SU-DHL-6 (cell line): ENCODE data around the gene CACNG7.

Source experiments
- H2AFZ ChIP-seq: fragments of 200-600 bp; sonication (generic); 2 replicates; pipeline ENCODE4 v1.6.1; 2014; ENCODE audit warnings: low read depth, mild to moderate bottlenecking, moderate library complexity, mixed read lengths, antibody characterized with exemption, low read length; ENCODE audit not compliant: severe bottlenecking
- H3F3A ChIP-seq: fragments of 200-600 bp; shearing (Covaris generic); 2 replicates; pipeline ENCODE4 v1.6.0; 2016; ENCODE audit warnings: antibody characterized with exemption, mild to moderate bottlenecking; ENCODE audit not compliant: insufficient read depth
- H3K27ac ChIP-seq: fragments of 200-600 bp; sonication (generic); 2 replicates; pipeline ENCODE4 v1.5.1; 2016; ENCODE audit warnings: low read depth, mild to moderate bottlenecking, low read length, moderate library complexity, mixed read lengths
- H3K27me3 ChIP-seq: fragments of 200-600 bp; sonication (generic), shearing (Covaris generic); 2 replicates; pipeline ENCODE4 v1.6.0; 2014; ENCODE audit warnings: mild to moderate bottlenecking, low read length
- H3K36me3 ChIP-seq: fragments of 200-600 bp; sonication (generic); 2 replicates; pipeline ENCODE4 v1.6.1; 2014; ENCODE audit warnings: mild to moderate bottlenecking, low read length, mixed read lengths
- H3K4me2 ChIP-seq: fragments of 300-600, 200-600 bp; shearing (Covaris generic), sonication (generic); 2 replicates; pipeline ENCODE4 v1.6.0; 2014; ENCODE audit warnings: low read length, low read depth, mild to moderate bottlenecking; ENCODE audit not compliant: poor library complexity, severe bottlenecking
- H3K4me3 ChIP-seq: fragments of 200-600 bp; sonication (generic); 2 replicates; pipeline ENCODE4 v1.5.1; 2014; ENCODE audit warnings: antibody characterized with exemption, low read length, mild to moderate bottlenecking, mixed read lengths; ENCODE audit not compliant: insufficient read depth, poor library complexity, severe bottlenecking
- H3K79me2 ChIP-seq: fragments of 200-600 bp; sonication (generic); 2 replicates; pipeline ENCODE4 v1.6.1; 2014; ENCODE audit warnings: mild to moderate bottlenecking, low read length, moderate library complexity; ENCODE audit not compliant: insufficient read depth
- H3K9ac ChIP-seq: fragments of 200-600 bp; sonication (generic); 2 replicates; pipeline ENCODE4 v1.7.0; 2014; ENCODE audit warnings: mild to moderate bottlenecking, low read length
- H3K9me2 ChIP-seq: fragments of 200-600 bp; sonication (generic); replicated peaks from 2 replicates; pipeline ENCODE4 v1.6.1; 2014; ENCODE audit warnings: low read length; ENCODE audit not compliant: insufficient read depth
- H3K9me3 ChIP-seq: fragments of 200-600 bp; sonication (generic); 2 replicates; pipeline ENCODE4 v1.6.1; 2014; ENCODE audit warnings: low read length, mixed read lengths; ENCODE audit not compliant: insufficient read depth
- H4K20me1 ChIP-seq: fragments of 200-600 bp; sonication (generic); 2 replicates; pipeline ENCODE4 v1.6.1; 2014; ENCODE audit warnings: low read depth, mild to moderate bottlenecking, antibody characterized with exemption, low read length, moderate library complexity, mixed read lengths
- EZH2phosphoT487 ChIP-seq: fragments of 200-600 bp; sonication (generic), shearing (Covaris generic); conservative IDR thresholded peaks from 2 replicates; pipeline ENCODE4 v1.6.1; 2018; ENCODE audit warnings: mild to moderate bottlenecking, antibody characterized with exemption, low read length, moderate library complexity, mixed read lengths
- TF ChIP-seq, protein P1 (sequence below): fragments of 200-600 bp; sonication (generic); IDR thresholded peaks from one replicate; pipeline ENCODE4 v1.5.1; 2017; ENCODE audit warnings: antibody characterized with exemption, mild to moderate bottlenecking, low read length, moderate library complexity; ENCODE audit not compliant: insufficient read depth, poor library complexity, severe bottlenecking

The CACNG7 gene

DNA sequence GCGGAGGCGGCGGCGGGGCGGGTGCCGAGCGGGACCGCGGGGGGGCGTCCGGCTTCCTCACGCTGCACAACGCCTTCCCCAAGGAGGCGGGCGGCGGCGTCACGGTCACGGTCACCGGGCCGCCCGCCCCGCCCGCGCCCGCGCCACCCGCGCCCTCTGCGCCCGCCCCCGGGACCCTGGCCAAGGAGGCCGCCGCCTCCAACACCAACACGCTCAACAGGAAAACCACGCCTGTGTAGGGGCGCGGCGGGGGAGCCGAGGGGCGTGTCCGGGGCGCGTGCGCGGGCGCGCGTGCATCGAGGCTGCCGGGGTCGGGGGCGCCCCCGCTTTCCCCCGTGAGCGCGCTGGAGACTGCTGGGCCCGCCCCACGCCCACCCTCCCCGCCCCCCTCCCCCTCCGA, 73.5 kb downstream of the CACNG7 start:
- Histone ChIP-seq H3K79me2 (no peaks in the 10 kb centered on the region), H3K27me3 (no peaks in the 10 kb centered on the region), H3K9me2 (no peaks in the 10 kb centered on the region), H3K4me3 (no peak overlapping the region), H2AFZ (no peak overlapping the region), H3K4me2 (no peak overlapping the region), H3K9ac (no peak overlapping the region), H3K27ac (no peak overlapping the region), H3K36me3 (no peaks in the 10 kb centered on the region), H3K9me3 (no peaks in the 10 kb centered on the region), H3F3A (no peaks in the 10 kb centered on the region), H4K20me1 (no peaks in the 10 kb centered on the region)
- TF ChIP-seq, protein P1, sequence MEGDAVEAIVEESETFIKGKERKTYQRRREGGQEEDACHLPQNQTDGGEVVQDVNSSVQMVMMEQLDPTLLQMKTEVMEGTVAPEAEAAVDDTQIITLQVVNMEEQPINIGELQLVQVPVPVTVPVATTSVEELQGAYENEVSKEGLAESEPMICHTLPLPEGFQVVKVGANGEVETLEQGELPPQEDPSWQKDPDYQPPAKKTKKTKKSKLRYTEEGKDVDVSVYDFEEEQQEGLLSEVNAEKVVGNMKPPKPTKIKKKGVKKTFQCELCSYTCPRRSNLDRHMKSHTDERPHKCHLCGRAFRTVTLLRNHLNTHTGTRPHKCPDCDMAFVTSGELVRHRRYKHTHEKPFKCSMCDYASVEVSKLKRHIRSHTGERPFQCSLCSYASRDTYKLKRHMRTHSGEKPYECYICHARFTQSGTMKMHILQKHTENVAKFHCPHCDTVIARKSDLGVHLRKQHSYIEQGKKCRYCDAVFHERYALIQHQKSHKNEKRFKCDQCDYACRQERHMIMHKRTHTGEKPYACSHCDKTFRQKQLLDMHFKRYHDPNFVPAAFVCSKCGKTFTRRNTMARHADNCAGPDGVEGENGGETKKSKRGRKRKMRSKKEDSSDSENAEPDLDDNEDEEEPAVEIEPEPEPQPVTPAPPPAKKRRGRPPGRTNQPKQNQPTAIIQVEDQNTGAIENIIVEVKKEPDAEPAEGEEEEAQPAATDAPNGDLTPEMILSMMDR, result no peak
- TF ChIP-seq EZH2phosphoT487, result no peak

DNA sequence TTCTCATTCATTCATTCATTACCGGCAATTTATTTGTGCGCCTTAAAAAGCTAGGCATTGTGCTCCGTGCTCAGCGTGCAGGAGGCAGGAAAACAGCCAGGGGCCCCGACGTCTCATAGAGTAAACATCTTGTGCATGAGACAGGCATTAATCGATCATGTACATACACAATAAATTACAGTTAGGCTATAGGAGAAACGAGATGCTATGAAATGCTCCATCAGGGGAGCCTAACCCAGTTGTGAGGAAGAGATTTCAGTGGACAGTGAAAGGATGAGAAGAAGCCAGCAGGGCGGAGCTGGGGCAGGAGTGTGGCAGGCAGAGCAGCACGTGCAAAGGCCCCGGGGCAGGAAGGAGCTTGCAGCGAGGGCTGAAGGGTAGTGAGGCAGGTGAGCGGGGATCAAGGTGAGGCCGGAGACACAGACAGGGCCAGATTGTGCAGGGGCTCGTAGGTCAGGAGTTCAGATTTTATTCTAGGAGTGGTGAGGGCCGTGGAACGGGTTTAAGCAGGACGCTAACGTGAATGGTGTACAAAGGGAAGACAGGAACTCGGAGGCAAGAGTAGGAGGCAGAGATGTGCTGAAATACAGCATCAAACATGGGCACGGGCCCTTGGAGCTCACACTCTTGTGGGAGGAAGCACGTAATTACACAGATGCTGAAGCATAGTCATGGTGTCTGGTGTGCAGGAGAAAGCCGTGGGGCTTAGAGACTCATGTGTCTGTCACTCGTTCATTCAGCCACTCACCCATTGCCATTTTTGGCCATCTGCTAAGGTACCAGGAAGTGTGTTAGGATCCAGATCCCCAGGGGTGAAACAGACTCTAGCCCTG, 74.6 kb downstream of the CACNG7 start:
- Histone ChIP-seq H3K9me2 (no peaks in the 10 kb centered on the region), H2AFZ (no peak overlapping the region), H4K20me1 (no peaks in the 10 kb centered on the region), H3K27me3 (no peaks in the 10 kb centered on the region), H3K9me3 (no peaks in the 10 kb centered on the region), H3K27ac (no peak overlapping the region), H3K36me3 (no peaks in the 10 kb centered on the region), H3F3A (no peaks in the 10 kb centered on the region), H3K79me2 (no peaks in the 10 kb centered on the region), H3K4me3 (no peak overlapping the region), H3K9ac (no peak overlapping the region), H3K4me2 (no peak overlapping the region)
- no peak for TF ChIP-seq EZH2phosphoT487

DNA sequence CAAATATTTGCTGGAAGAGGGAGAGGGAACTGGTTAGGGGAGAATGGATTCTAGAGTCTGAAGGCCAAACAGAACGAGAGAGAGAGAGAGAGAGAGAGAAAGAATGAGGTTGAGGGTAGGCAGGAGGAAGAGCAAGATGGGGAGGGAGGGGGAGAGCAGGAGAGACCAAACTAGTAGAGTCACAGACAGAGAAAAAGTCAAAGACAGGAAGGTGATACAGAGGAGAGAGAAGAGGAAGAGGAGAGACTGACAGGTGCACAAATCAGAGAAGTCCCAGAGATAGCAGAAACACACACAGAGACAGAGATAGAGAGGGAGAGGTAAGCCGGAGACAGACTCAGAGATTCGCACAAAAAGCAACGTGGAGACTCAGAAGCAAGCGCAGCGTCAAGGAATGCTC, 76.8 kb downstream of the CACNG7 start:
- Histone ChIP-seq H3K9me3 (no peaks in the 10 kb centered on the region), H3K4me2 (no peak overlapping the region), H2AFZ (no peak overlapping the region), H3K36me3 (no peaks in the 10 kb centered on the region), H3K79me2 (no peaks in the 10 kb centered on the region), H3K4me3 (no peak overlapping the region), H4K20me1 (no peaks in the 10 kb centered on the region), H3K27me3 (no peaks in the 10 kb centered on the region), H3K9ac (no peak overlapping the region), H3K27ac (no peak overlapping the region), H3K9me2 (no peaks in the 10 kb centered on the region), H3F3A (no peaks in the 10 kb centered on the region)
- TF ChIP-seq, protein P1, result no peak
- TF ChIP-seq EZH2phosphoT487, result no peak

- no peaks in the 10 kb centered on the region for H3F3A ChIP-seq
- H3K27me3 ChIP-seq, result no peaks in the 10 kb centered on the region
- H2AFZ ChIP-seq, result no peak overlapping the region
- no peaks in the 10 kb centered on the region for H3K36me3 ChIP-seq
- H3K27ac ChIP-seq, result no peak overlapping the region
- H4K20me1 ChIP-seq, result no peaks in the 10 kb centered on the region
- H3K9me3 ChIP-seq, result no peaks in the 10 kb centered on the region
- H3K4me2 ChIP-seq, result no peak overlapping the region
- TF ChIP-seq, protein P1, result no peak
- no peak for TF ChIP-seq EZH2phosphoT487
- no peak overlapping the region for H3K4me3 ChIP-seq
- H3K79me2 ChIP-seq, result no peaks in the 10 kb centered on the region
- H3K9me2 ChIP-seq, result no peaks in the 10 kb centered on the region
- no peak overlapping the region for H3K9ac ChIP-seq
Measured at GRCh38 chr19:53988981-53989380, 79.9 kb downstream of the CACNG7 start.
